OCI-LY7 (cell line): ENCODE results near the gene ARHGAP24.

Experiments
- EZH2phosphoT487 ChIP-seq: fragments of 200-600 bp; sonication (generic); IDR thresholded peaks from 2 replicates; pipeline ENCODE4 v1.6.1; 2018; ENCODE audit warnings: low read depth, borderline replicate concordance, mild to moderate bottlenecking, mixed run types, antibody characterized with exemption, low read length, moderate library complexity, mixed read lengths
- TF ChIP-seq, protein P1 (sequence below): fragments of 200-600 bp; sonication (generic); conservative IDR thresholded peaks from 2 replicates; pipeline ENCODE4 v1.5.1; 2014; ENCODE audit warnings: mild to moderate bottlenecking, antibody characterized with exemption, low read length, moderate library complexity, mixed read lengths

GRCh38 chr4:85700362-85700761, 225.4 kb downstream of the ARHGAP24 start:
- TF ChIP-seq, protein P1, sequence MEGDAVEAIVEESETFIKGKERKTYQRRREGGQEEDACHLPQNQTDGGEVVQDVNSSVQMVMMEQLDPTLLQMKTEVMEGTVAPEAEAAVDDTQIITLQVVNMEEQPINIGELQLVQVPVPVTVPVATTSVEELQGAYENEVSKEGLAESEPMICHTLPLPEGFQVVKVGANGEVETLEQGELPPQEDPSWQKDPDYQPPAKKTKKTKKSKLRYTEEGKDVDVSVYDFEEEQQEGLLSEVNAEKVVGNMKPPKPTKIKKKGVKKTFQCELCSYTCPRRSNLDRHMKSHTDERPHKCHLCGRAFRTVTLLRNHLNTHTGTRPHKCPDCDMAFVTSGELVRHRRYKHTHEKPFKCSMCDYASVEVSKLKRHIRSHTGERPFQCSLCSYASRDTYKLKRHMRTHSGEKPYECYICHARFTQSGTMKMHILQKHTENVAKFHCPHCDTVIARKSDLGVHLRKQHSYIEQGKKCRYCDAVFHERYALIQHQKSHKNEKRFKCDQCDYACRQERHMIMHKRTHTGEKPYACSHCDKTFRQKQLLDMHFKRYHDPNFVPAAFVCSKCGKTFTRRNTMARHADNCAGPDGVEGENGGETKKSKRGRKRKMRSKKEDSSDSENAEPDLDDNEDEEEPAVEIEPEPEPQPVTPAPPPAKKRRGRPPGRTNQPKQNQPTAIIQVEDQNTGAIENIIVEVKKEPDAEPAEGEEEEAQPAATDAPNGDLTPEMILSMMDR, result no peak
- no peak for TF ChIP-seq EZH2phosphoT487
